Thyroid gland (tissue), 4 donors: ENCODE measurements around the gene INKA2.

Experiments used
- CTCF ChIP-seq, 6 experiments: fragments of 200-600 bp in 3 of 6; fragments of 450-650 bp in 3 of 6; sonication (generic) in 3 of 6; IDR thresholded peaks; one replicate each; pipeline ENCODE4 v1.5.1; 2016 to 2019; ENCODE audit warnings: antibody characterized with exemption in 6 of 6, mild to moderate bottlenecking in 2 of 6, inconsistent platforms in 1 of 6, moderate library complexity in 1 of 6
- POLR2A ChIP-seq, 2 donors: fragments of 450-650 bp; IDR thresholded peaks; one replicate each; pipeline ENCODE4 v1.6.1; 2017; ENCODE audit warnings: antibody characterized with exemption in 2 of 2, mild to moderate bottlenecking in 2 of 2, moderate library complexity in 1 of 2

GRCh38 chr1:111690306-111690617 is 48.9 kb downstream of the INKA2 start:
- no peak for TF ChIP-seq CTCF (IDR thresholded peaks at IDR 0.05)
- TF ChIP-seq POLR2A (IDR thresholded peaks at IDR 0.05): no peak
